PC-3 (cell line): Measurements from ENCODE around the gene XYLT2. TPM values are rescaled to one million over a fixed set of nuclear protein-coding genes. Genes with fewer than 3 reads are reported as not detected.

Experiments
- ATAC-seq: fragments of 200-7000 bp; cut with Tn5 transposase; 2 replicates; pipeline ENCODE4 v1.9.1; 2020; ENCODE audit warnings: mild to moderate bottlenecking, moderate library complexity
- BruUV-seq: library from RNA; stranded (reverse); fragments of 400-500 nt; replicated peaks from 2 replicates; lab custom pipeline; 2021; lab: Mats Ljungman, UMichigan
- CTCF ChIA-PET: fragments of 300-600 bp; sonication (Branson Sonifier 250); formaldehyde crosslinking; loops from one replicate; lab custom pipeline; 2022; ENCODE audit warnings: antibody characterized with exemption; lab: Charles Lee
- POLR2A ChIA-PET: fragments of 300-600 bp; sonication (Branson Sonifier 250); formaldehyde crosslinking; loops from one replicate; lab custom pipeline; 2022; ENCODE audit warnings: antibody characterized with exemption; ENCODE audit not compliant: unreplicated experiment; lab: Charles Lee
- DNase-seq: peaks from one replicate; pipeline ENCODE4 v3.0.0-alpha.2; 2015
- H2AFZ ChIP-seq: fragments of 300-600 bp; sonication (generic); 2 replicates; pipeline ENCODE4 v1.6.0; 2016; ENCODE audit warnings: antibody characterized with exemption, low read length
- H3F3A ChIP-seq: fragments of 300-600 bp; sonication (generic); one replicate; pipeline ENCODE4 v1.6.0; 2017; ENCODE audit warnings: antibody characterized with exemption, low read length, control low read depth, mild to moderate bottlenecking; ENCODE audit not compliant: unreplicated experiment
- H3K27ac ChIP-seq: fragments of 300-600 bp; sonication (generic); 2 replicates; pipeline ENCODE4 v1.5.1; 2016; ENCODE audit warnings: mild to moderate bottlenecking, low read length
- H3K27me3 ChIP-seq: fragments of 300-600 bp; sonication (generic); 2 replicates; pipeline ENCODE4 v1.6.1; 2016; ENCODE audit warnings: low read length, mixed read lengths
- H3K36me3 ChIP-seq: fragments of 300-600 bp; sonication (generic); 2 replicates; pipeline ENCODE4 v1.6.1; 2016; ENCODE audit warnings: low read depth, mixed run types, low read length, mixed read lengths
- H3K4me1 ChIP-seq: fragments of 300-600 bp; sonication (generic); 2 replicates; pipeline ENCODE4 v1.5.1; 2016; ENCODE audit warnings: low read length; ENCODE audit not compliant: insufficient read depth
- H3K4me2 ChIP-seq: fragments of 300-600 bp; sonication (generic); 2 replicates; pipeline ENCODE4 v1.6.0; 2016; ENCODE audit warnings: low read length
- H3K4me3 ChIP-seq: fragments of 300-600 bp; sonication (generic); 2 replicates; pipeline ENCODE4 v1.5.1; 2016; ENCODE audit warnings: mild to moderate bottlenecking, low read length, mixed read lengths
- H3K79me2 ChIP-seq: fragments of 300-600 bp; sonication (generic); 2 replicates; pipeline ENCODE4 v1.6.1; 2017; ENCODE audit warnings: low read length, mixed read lengths
- H3K9ac ChIP-seq: fragments of 300-600 bp; sonication (generic); 2 replicates; pipeline ENCODE4 v1.6.0; 2016; ENCODE audit warnings: mild to moderate bottlenecking, low read length
- H3K9me2 ChIP-seq: fragments of 300-600 bp; sonication (generic); replicated peaks from 2 replicates; pipeline ENCODE4 v1.6.1; 2016; ENCODE audit warnings: mixed run types, low read length, mixed read lengths
- H3K9me3 ChIP-seq: fragments of 300-600 bp; sonication (generic); 2 replicates; pipeline ENCODE4 v1.6.1; 2016; ENCODE audit warnings: low read length, mixed read lengths
- H4K20me1 ChIP-seq: fragments of 300-600 bp; sonication (generic); 2 replicates; pipeline ENCODE4 v1.6.1; 2016; ENCODE audit warnings: low read length, mixed read lengths
- CTCF ChIP-seq: fragments of 300-600 bp; sonication (generic); conservative IDR thresholded peaks from 2 replicates; pipeline ENCODE4 v1.5.1; 2017; ENCODE audit warnings: antibody characterized with exemption, low read depth, mild to moderate bottlenecking, low read length
- EZH2 ChIP-seq: fragments of 300-600 bp; sonication (generic); IDR thresholded peaks from one replicate; pipeline ENCODE4 v1.6.1; 2017; ENCODE audit warnings: antibody characterized with exemption, mild to moderate bottlenecking, low read length; ENCODE audit not compliant: unreplicated experiment
- EZH2phosphoT487 ChIP-seq: fragments of 300-600 bp; sonication (generic); IDR thresholded peaks from 2 replicates; pipeline ENCODE4 v1.6.1; 2018; ENCODE audit warnings: mild to moderate bottlenecking, antibody characterized with exemption, low read length, borderline replicate concordance
- intact Hi-C: fragments of 100-400 bp; cut with micrococcal nuclease; formaldehyde crosslinking; loops from 2 replicates; pipeline ENCODE4 v1.9.0; 2023
- total RNA-seq: library from RNA; depleted of rRNA; stranded (reverse); fragments of >200 nt; gene quantifications from 2 replicates; pipeline ENCODE4 v1.2.3, GENCODE V29; 2014

The XYLT2 gene
- total RNA-seq, 1 experiment from 2014 or later, result 53.5 TPM

- H3K4me2 ChIP-seq, result no peak overlapping the region
- no peaks in the 10 kb centered on the region for H3K27me3 ChIP-seq
- ChIA-PET POLR2A (no interaction called here), CTCF (no interaction called here)
- no peak overlapping the region for H2AFZ ChIP-seq
- no TSS peak for BruUV-seq
- H3K4me1 ChIP-seq, result no peaks in the 10 kb centered on the region
- H3F3A ChIP-seq, result no peaks in the 10 kb centered on the region
- intact Hi-C loops, result no loop called here
- ATAC-seq (peak; percentile 19), DNase-seq (peak; percentile 36)
- H3K27ac ChIP-seq, result no peak overlapping the region
- H3K36me3 ChIP-seq, result peaks cover 57% of the 10 kb centered on the region
- TF ChIP-seq CTCF, result peak; percentile 47
- TF ChIP-seq EZH2, result no peak
- no peaks in the 10 kb centered on the region for H3K79me2 ChIP-seq
- no peak overlapping the region for H3K9ac ChIP-seq
- no peaks in the 10 kb centered on the region for H4K20me1 ChIP-seq
- no peak overlapping the region for H3K4me3 ChIP-seq
- no peaks in the 10 kb centered on the region for H3K9me2 ChIP-seq
- H3K9me3 ChIP-seq, result no peaks in the 10 kb centered on the region
Observed at GRCh38 chr17:50380369-50381259, 34.7 kb downstream of the XYLT2 start.

GRCh38 chr17:50381260-50381815 is 35.4 kb downstream of the XYLT2 start:
- Histone ChIP-seq H3K36me3 (peaks cover 64% of the 10 kb centered on the region), H3F3A (no peaks in the 10 kb centered on the region), H3K27me3 (no peaks in the 10 kb centered on the region), H3K9me3 (no peaks in the 10 kb centered on the region), H3K4me3 (no peak overlapping the region), H3K4me2 (no peak overlapping the region), H2AFZ (no peak overlapping the region), H4K20me1 (no peaks in the 10 kb centered on the region), H3K79me2 (no peaks in the 10 kb centered on the region), H3K9me2 (no peaks in the 10 kb centered on the region), H3K4me1 (no peaks in the 10 kb centered on the region), H3K9ac (no peak overlapping the region), H3K27ac (no peak overlapping the region)
- ATAC-seq (no peak), DNase-seq (no peak)
- ChIA-PET POLR2A (no interaction called here), CTCF (no interaction called here)
- intact Hi-C loops, result no loop called here
- BruUV-seq, result TSS peak; percentile 18
- TF ChIP-seq EZH2phosphoT487, result no peak
- no peak for TF ChIP-seq CTCF
- TF ChIP-seq EZH2, result no peak

GRCh38 chr17:50381920-50382319 is 36.0 kb downstream of the XYLT2 start:
- Histone ChIP-seq H3K9ac (no peak overlapping the region), H3K4me2 (no peak overlapping the region), H3K36me3 (peaks cover 70% of the 10 kb centered on the region), H3K9me2 (no peaks in the 10 kb centered on the region), H3K79me2 (no peaks in the 10 kb centered on the region), H3K27me3 (no peaks in the 10 kb centered on the region), H4K20me1 (no peaks in the 10 kb centered on the region), H3K9me3 (no peaks in the 10 kb centered on the region), H3K4me1 (no peaks in the 10 kb centered on the region), H3K4me3 (no peak overlapping the region), H3K27ac (no peak overlapping the region), H3F3A (no peaks in the 10 kb centered on the region), H2AFZ (no peak overlapping the region)
- ChIA-PET POLR2A (no interaction called here), CTCF (no interaction called here)
- ATAC-seq, result no peak
- intact Hi-C loops, result no loop called here
- no TSS peak for BruUV-seq
- TF ChIP-seq EZH2phosphoT487, result no peak
- no peak for TF ChIP-seq CTCF
- no peak for TF ChIP-seq EZH2
- no peak for DNase-seq
